Stimulated activated CD4-positive, alpha-beta T cell treated with anti-CD3 and anti-CD28 coated beads, TNF-alpha, amount 100 ng/mL, for 4 hours (primary cell): ENCODE measurements around the gene RHCG.

Experiments used
- DNase-seq, 3 experiments: peaks; one replicate each; pipeline ENCODE4 v3.0.0-alpha.2; 2020; ENCODE audit warnings: low read depth in 3 of 3

Gene RHCG

DNA sequence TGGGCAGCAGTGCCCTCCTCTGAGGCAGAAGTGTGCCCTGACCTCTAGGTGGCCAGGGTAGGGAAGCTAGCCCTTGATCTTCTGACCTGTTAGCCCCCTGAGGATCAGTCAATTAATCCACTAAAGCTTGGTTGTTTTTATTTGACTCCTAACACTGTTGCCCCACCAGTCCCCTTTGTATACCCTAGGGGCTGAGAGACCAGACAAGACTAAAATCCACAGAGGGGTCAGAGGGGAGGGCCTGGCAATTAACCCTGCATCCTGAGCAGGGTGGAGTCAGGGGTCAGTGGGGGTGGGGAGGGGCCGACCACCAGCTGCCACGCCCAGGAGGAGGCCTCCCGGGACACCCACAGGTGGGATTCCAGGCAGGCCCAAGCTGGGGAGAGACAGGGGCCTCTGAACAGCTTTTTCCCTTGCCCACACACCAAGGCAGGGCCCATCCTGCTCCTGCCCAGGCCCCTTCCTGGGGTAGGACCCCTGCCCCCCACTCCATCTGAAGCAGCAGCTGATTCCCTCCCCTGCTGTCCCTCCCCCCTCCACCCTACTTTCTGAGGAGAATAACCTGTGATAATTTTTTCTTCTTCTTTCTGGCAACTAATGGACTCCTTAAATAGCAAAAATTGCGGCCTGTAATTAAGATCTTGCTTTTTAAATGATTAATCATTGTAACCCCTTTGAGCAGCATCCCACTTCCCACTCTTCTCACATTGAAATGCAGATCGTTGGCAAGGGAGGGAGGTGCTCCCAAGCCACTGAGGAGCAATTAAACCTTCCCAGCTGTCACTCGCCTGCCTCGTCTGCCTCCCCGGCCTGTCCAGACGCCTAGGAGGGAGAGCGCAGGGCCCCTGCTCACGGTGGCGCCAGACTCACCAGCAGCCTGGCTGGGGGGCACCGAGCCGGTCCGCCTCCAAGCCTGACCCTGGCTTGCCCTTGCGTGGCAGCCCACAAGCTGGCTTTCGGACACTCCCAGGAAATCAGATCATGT, 51.9 kb downstream of the RHCG start:
- DNase-seq = no peak

DNA sequence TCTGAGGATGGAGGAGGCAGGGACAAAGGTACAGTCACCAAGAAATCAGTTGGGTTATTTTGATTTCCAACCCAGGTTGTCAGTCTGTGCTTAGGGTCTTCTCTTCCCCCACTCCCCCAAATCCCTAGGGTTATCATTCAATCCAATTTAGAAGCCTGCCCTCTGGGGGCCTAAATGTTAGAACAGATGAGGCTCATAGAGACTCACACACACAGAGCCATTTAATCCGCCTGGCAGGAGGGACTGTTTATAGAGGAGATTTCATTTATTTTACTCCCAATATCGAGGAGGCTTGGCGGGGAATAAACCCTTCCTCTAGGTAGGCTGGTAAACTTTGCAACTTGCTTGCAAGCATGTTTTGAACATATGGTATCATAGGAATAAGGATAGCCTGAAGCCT, 52.8 kb downstream of the RHCG start:
- DNase-seq = no peak

DNA sequence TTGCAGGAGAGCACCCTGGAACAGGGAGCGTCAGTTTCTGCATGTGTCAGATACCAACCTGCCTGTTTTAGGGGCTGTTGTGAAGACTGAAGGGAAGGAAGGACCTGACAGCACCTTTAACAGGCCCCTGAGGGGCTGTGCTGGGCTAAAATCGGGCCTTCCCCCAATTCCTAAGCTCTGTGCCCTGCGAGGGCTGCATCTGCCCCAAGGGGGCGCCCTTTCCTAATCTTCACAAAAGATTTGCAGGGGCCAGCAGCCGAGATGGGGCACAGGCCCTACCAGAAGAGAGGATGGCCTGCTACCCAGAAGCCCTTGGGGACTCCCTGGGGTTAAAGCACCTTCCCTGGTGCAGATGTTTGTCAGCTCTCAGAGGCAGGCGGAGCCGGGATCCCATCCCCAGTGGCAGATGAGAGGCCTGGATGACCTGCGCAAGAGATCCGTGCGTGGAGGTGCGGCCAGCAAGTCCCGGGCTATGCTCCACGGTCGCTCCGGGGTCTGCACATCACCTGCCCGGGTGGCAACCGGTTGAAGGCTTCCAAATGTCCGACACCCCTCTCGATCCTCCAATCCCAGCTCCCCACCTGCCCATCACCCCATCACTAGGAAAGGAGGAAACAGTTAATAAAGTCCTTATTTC, 53.6 kb downstream of the RHCG start:
- DNase-seq = no peak

DNA sequence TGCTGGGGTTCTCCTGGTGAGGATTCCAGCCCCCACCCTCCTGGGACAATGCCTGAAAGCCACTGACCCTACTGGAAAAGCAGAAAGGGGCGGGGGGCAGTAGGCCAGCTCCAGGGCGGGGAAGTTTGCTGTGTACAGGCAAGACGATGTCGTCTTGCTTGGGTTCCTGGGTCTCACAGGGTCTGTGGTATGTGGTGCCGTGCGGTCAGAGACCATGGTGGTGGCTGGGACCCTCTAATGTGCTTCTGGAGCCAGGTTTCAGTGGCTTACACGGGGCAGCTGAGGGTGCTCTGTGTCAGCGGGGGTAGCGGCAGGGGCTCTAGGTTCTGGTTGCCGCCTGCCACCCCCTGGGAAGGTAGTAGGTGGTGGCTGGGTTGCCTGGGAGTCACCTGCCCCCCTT, 54.2 kb downstream of the RHCG start:
- DNase-seq = no peak

DNA sequence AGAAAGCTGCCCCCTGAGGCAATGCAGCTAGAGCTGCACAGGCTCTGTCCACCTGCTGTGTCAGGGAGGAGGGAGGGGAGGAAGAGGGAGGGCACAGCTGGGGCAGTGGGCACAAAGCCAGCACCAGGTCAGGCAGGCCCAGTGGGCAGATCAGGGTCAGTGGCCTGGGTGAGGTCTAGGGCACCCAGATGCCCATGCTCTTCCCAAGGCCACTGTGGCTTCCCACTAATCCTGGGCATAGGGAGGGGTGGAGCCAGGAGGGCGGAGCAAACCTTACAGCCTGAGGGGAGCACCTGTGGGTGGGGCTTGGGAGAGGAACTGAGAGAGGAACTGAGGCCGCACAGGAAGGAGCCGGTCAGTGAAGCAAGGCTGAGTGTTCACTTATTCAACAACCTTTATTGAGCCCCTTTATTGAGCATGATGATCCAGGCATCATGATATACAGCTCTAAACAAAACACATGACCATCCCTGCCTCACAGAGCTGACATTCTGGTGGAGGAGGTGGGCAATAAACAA, 55.0 kb downstream of the RHCG start:
- no peak for DNase-seq

DNA sequence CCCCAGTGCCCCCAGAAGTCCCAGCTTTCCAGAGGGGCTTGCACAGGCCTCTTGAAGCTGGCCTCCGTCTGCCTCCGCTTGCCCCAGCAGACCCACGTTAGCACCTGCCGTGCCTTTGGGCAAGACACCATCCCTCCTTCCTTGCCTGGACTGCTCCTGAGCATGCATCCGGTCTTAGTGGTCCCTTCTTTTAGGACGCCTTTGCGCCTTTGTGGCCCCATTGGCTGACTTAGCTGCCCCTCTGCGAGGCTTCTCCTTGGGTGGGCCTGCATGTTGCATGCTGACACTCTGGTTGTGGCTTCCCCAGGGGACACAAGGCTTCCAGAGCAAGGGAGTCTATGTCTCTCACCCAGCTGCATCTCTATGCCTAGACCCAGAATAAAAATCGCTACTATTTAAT, 56.6 kb downstream of the RHCG start:
- DNase-seq = no peak

DNA sequence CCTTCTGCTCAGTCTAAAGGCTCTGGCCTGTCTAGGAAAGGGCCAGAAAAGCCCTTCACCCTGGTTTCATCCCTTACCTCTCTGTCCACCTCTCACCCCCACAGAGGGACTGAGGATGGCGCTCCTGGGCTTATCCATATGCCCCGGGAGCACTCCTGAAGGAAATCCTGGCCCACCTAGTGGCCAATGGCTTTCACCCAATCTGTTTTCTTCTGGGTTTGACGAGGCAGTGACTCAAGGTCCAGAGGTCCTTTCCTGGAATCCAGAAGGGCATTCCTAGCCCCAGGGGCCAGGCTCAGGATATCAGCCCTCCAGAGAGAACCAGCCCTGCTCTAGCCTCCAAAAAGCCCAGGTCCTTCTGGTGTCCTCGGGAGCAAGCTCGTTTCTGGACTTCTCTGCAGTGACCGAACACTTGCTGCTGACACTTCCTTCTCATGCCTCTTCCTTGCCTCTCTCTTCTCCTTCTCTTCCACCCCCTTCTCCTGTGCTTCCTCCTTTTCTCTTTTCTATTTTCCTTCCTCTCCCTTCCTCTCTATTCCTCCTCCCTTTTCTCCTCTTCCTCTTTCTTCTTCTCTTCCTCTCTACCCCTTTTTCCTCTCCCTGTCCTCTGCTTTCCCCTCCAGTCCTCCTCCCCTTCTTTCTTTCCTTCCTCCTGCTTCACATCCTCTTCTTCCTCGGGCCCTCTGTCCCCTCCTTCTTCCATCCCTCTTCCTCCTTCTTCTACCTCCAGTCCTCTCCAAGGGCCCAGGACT, 59.6 kb downstream of the RHCG start:
- no peak for DNase-seq

DNA sequence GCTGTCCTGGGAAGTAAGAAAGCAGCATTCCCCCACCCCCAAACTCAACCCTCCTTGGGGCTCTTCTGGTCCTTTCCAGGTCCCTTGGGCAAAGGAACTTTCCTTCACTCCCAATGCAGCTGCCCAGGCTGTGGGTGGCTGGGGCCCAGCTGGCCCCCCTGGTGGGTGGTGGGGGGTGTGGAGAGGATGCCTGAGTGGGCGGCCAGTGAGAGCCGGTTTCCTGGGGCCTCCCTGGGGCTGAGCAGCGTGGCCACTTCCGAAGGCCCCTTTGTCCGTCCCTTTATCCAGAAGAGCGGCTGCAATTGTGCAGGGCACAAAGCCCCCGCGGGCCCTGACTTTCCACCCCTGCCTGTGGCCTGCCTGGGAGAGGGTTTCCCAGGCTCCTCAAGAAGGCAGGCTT, 61.0 kb downstream of the RHCG start:
- DNase-seq = no peak

DNA sequence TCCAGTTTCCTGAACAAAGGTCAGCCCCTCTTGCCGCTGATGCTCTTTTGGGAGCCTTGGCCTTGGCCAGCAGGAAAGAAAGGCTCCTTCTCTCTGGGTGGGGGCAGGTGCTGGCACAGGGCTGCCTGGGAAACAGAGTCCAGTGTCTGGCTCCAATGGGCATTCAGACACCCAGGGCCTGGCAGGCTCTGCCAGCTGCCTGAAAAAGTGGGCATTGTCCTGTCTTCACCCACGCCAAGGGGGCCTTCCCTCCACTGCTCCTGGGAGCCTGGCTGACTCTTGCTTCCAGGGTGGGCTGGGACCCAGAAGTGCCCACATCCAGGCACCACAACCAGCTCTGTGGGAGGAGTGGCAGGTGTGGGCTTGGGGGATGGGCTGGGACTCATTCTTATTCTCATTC, 62.7 kb downstream of the RHCG start:
- no peak for DNase-seq

DNA sequence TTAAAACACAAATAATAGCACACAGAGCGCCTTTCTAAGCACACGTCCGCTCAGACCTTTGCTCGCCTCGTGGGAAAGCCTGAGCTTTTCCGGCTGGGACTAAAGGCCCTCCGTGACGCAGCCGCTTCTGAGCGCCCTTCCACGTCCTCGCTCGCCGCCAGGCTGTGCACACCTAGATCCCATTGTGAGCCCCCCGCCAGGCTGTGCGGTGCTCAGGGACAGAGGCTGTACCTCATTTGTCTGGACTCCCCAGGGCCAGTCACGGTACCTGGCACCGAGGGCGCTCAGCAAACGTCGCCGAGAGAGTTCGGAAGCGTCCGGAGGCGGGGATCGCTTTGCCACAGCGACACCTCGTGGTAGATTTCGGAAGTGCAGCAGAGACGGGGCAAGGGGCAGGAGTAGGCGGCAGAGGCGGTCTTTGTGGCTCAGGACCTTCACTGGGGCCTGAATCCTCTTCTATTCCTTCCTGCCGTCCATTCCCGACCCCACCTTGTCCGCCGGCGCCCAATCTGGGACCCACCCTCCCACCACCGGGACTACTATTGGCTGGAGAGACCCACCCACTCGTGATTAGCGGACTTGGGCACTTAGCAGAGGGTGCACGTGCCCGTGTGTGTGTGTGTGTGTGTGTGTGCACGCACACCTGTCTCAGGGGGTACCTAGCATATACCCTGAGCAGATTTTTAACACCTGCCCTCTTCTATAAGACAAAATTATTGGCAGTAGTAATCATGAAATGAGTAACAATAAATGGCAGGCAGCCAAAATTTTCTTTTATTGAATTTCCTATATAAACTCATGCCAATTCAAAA, 65.6 kb downstream of the RHCG start:
- DNase-seq = peak; percentile 82 to 94 (median 82)

DNA sequence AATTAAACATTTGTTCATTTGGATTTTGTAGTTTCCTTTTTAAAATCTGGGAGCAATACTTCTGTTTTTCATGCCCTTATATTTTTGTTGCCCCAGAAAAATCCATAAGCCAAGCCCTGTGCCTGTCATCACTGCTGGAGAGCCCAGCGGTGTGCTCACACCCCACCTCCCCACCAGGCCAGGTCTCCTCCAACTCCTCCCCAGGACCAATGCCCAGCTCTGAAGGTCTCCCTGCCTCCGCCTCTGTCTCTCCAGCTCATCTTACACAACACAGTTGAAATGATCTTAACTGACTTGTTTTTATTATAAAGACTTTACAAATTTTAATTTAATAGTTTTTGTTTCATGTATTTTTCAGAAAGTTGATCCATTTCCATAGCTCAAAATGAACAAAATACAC, 66.4 kb downstream of the RHCG start:
- DNase-seq = no peak

DNA sequence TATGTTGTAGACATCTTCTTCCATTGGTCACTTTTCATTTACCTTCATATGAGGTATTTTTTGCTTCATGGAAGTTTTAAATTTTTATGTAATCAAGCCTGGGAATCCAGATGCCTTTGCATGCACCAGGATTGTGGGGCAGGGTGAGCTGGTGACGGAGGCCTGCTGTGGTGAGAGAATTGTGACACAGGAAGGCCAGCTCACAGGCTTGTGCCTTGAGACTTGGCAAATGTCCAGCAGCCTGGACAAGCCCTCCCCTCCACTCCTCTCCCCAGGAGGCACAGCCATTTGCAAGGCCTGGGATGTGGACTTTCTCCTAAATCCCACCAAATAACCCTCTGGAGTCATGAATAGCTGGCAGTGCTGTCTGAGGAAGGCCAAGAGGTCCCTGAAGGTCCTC, 67.4 kb downstream of the RHCG start:
- DNase-seq = no peak

DNA sequence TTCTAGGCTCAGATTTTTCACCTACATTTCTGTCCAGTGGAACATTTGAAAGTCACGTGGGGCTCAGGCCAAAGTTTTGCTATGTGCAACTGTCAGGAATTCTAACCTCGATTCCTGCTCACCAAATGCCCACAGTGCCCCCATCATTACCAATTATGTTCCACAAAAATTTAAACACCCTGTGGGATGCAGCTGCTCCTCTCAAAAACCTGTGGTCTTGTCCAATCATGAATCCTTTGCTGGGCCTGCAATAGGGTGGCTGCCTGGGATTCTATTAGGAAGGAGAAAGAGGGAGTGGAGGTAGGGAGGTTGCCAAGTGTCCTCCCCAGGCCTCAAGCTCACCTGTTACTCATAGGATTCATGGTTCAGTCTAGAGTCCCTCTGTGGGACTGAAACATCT, 68.1 kb downstream of the RHCG start:
- no peak for DNase-seq

DNA sequence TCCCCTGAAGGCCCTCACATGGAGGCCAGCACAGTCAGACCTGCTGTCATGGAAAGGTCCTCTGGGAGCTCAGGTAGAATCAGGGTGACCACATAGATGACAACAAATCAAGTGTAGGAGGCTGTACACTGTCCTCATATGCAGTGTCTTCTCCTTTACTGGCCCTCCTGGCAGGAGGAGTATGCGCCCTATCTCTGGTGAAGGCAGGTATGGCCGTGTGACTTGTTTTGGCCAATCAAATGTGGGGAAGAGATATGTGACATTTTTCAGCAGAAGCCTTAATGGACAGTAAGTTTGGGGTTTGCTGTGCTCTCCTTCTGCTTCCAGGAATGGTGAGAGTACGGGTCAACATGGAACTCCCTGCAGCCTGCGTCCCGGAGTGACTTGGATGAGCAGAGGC, 69.9 kb downstream of the RHCG start:
- DNase-seq = no peak

DNA sequence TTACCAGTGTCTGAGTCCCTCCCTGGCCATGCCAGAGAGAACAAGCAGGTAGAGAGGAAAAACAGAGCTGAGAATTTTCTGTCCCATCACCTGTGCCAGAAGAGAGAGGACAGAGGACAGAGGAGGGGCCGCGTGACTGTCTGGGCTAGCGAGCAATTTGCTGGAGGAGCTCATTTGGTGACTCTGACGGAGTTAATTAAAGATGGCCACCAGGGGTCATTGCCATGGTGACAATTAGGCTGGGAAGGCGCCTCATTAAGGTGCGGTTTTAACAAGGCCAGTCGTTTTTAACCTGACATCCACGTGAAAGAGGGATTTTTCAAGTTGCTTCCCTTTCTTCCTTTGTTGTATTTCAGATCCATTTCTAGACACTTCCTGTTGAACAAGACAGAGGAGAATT, 72.4 kb downstream of the RHCG start:
- DNase-seq = no peak
